VCaP (cell line): ENCODE measurements around the gene CTCFL.

ENCODE experiments used
- H3K27ac ChIP-seq: fragments of 450-650 bp; 2 replicates; pipeline ENCODE4 v1.5.1; 2017
- TF ChIP-seq, protein P1 (sequence below): fragments of 450-650 bp; conservative IDR thresholded peaks from 2 replicates; pipeline ENCODE4 v1.5.1; 2017; ENCODE audit warnings: mild to moderate bottlenecking, moderate library complexity

Gene CTCFL

DNA sequence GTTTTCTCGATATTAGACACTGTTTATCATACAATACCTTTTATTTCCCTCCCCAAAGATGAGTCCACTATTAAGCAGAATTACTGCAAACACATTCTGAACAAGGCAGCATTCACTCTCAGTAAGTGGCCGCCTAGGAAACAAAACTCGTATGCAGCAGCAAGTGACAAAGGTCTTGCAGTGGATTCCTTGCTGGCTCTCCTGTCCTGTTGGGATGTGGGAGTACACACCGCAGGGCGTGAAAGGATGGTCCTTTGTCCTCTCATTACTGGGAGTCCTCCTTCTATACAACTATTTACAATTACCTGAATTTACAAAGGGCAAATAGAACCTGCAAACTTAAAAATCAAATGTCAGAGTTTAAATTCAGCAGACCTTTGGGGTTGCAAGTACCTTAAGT lies 16.1 kb downstream of the CTCFL start:
- H3K27ac ChIP-seq = no peak overlapping the region
- TF ChIP-seq, protein P1, sequence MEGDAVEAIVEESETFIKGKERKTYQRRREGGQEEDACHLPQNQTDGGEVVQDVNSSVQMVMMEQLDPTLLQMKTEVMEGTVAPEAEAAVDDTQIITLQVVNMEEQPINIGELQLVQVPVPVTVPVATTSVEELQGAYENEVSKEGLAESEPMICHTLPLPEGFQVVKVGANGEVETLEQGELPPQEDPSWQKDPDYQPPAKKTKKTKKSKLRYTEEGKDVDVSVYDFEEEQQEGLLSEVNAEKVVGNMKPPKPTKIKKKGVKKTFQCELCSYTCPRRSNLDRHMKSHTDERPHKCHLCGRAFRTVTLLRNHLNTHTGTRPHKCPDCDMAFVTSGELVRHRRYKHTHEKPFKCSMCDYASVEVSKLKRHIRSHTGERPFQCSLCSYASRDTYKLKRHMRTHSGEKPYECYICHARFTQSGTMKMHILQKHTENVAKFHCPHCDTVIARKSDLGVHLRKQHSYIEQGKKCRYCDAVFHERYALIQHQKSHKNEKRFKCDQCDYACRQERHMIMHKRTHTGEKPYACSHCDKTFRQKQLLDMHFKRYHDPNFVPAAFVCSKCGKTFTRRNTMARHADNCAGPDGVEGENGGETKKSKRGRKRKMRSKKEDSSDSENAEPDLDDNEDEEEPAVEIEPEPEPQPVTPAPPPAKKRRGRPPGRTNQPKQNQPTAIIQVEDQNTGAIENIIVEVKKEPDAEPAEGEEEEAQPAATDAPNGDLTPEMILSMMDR = no peak

DNA sequence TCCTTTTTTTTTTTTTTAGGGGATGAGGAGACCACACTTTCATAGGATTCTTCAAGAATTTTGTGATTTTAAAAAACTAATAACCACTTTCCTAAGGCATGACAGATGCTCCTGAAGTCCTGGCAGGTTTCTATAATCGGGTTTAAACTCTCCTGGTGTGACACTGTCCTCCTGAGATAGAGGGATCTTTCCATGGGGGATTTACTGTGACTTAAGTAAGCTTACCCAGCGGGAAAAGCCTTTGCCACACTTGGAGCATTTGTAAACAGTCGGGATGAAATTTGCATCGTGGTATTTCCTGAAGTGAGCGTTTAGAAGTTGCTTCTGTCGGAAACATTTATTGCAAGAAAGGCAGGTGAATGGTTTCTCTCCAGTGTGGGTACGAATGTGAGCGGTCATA lies 16.6 kb downstream of the CTCFL start:
- H3K27ac ChIP-seq = no peak overlapping the region
- TF ChIP-seq, protein P1 = no peak

DNA sequence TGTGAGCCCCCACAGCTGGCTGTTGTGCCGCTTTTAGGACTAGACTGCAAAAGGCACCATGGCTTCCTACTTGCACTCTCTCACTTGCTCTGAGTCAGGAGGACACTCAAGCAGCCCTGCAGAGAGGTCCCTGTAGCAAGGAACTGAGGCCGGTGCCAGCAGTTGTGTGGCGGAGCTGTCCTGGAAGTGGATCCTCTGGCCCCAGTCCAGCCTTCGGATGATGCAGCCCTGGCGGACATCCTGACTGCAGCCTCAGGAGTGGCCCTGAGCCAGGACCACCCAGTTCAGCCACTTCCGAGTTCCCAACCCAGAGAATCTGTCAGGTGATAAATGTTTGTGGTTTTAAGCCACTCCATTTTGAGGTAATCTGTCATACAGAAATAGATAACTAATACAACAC lies 17.5 kb downstream of the CTCFL start:
- H3K27ac ChIP-seq = no peak overlapping the region
- TF ChIP-seq, protein P1 = no peak

DNA sequence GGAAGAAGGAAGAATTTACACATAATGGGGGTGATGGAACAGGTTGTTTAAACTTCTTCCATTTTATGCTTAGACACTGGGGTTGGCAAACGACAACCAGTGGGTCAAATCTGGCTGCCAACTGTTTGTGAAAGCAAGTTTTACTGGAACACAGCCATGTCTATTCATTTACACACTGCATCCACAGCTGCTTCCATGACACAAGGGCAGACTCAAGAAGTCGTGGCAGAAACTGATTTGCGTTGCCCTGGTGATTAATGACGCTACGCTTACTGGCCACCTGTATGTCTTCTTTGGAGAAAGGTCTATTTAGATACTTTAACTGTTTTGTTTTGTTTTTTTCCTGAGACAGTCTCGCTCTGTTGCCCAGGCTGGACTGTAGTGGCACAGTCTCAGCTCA lies 19.0 kb downstream of the CTCFL start:
- H3K27ac ChIP-seq = no peak overlapping the region
- TF ChIP-seq, protein P1 = no peak

DNA sequence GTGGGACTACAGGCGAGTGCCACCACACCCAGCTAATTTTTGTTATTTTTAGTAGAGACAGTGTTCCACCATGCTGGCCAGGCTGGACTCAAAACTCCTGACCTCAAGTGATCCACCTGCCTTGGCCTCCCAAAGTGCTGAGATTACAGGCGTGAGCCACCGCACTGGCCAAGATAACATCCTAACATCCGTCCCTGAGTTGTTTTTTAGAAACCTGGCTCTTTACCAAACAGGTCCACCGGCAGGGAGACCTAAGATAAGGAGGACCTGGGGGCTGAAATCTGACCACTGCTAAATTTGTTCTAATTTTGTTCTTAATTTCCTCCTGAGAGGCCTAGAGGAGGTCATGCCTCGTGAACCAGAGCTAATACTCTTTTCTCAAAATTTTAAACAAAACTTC lies 20.5 kb downstream of the CTCFL start:
- TF ChIP-seq, protein P1 = no peak
- no peak overlapping the region for H3K27ac ChIP-seq

DNA sequence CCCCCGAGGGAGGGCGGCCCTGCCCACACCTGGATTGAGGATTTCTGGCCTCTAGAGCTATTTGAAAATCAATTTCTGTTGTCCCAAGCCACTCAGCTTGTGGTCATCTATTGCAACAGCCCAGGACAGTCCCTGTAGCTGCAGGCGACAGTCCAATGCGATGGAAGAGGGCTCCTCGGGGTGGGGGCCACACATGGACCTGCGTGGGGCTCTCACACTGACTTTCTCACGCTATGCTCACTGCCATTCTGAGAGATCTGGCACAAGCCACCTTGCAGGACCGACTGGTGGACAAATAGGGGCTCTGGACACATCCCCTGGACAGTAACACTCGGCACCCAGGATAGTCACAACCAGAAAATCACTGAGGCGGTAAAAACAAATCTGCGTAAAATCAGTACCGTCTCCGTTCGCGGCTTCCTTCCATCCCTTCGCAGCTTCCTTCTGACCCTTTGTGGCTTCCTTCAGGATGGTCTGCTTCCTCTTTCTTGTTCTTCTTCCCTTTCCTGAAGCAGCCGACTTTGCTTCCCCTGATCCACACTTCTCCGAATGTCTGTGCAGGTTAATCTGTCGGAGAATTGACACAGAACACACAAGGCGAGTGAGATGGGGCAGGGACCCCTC lies 21.8 kb downstream of the CTCFL start:
- H3K27ac ChIP-seq = no peak overlapping the region
- TF ChIP-seq, protein P1 = no peak

DNA sequence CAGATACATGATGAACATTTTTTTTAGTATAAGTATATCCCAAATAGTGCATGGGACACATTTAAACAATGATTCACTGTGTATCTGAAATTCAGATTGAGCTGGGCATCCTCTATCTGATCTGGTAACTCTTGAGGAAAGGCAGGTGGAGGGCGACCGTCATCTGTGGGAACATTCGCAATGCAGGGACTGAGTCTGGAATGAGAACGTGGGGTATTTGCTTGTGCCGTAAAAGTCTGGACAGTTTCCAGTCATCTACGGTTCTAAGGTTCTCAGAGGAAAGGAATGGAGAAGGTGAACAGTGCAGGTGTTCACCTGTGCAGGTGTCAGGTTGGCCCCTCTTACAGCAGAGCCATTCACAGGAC lies 22.6 kb downstream of the CTCFL start:
- H3K27ac ChIP-seq = no peak overlapping the region

More for the DNA sequence above, 22.6 kb downstream of the CTCFL start:
- TF ChIP-seq, protein P1 = no peak
